Neural cell (in vitro differentiated cells): ENCODE data around the gene DHX58.

Source experiments
- EZH2 ChIP-seq: fragments of 200-600, 300-800 bp; shearing (Covaris generic), sonication (generic); IDR thresholded peaks from 2 replicates; pipeline ENCODE4 v1.6.1; 2014; ENCODE audit warnings: antibody characterized with exemption, low read length, borderline replicate concordance, mild to moderate bottlenecking; ENCODE audit not compliant: insufficient read depth, poor library complexity, severe bottlenecking
- TF ChIP-seq, protein P1 (sequence below): fragments of 450-650 bp; IDR thresholded peaks from 2 replicates; pipeline ENCODE4 v1.5.1; 2014; ENCODE audit warnings: antibody characterized with exemption, mild to moderate bottlenecking, moderate library complexity; ENCODE audit not compliant: poor library complexity, severe bottlenecking

DNA sequence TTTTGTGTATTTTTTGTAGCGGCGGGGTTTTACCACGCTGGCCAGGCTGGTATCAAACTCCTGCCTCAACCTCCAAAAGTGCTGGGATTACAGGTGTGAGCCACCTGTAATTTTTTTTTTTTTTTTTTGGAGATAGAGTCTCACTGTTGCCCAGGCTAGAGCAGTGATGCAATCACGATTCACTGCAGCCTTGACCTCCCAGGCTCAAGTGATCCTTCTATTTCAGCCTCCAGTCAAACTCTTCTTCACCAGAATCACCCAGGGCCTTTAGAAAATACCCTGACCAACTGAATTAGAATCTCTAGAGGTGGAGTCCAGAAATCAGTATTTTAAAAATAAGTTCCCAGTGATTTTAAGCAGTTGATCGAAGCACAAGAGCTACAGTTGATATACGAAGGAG lies 22.6 kb upstream of the DHX58 start:
- TF ChIP-seq, protein P1, sequence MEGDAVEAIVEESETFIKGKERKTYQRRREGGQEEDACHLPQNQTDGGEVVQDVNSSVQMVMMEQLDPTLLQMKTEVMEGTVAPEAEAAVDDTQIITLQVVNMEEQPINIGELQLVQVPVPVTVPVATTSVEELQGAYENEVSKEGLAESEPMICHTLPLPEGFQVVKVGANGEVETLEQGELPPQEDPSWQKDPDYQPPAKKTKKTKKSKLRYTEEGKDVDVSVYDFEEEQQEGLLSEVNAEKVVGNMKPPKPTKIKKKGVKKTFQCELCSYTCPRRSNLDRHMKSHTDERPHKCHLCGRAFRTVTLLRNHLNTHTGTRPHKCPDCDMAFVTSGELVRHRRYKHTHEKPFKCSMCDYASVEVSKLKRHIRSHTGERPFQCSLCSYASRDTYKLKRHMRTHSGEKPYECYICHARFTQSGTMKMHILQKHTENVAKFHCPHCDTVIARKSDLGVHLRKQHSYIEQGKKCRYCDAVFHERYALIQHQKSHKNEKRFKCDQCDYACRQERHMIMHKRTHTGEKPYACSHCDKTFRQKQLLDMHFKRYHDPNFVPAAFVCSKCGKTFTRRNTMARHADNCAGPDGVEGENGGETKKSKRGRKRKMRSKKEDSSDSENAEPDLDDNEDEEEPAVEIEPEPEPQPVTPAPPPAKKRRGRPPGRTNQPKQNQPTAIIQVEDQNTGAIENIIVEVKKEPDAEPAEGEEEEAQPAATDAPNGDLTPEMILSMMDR: no peak
- no peak for TF ChIP-seq EZH2
